Measurements from ENCODE around the gene GPRASP3.

GRCh38 chrX:102727761-102728160 is 7.2 kb downstream of the GPRASP3 start:
- TF ChIP-seq CTCF (IDR thresholded peaks at IDR 0.05) (no peak), EP300 (IDR thresholded peaks at IDR 0.05) (no peak)
